Measurements from ENCODE around the gene CELA2A. TPM values are rescaled to one million over a fixed set of nuclear protein-coding genes. Genes with fewer than 3 reads are reported as not detected.
"Not testable (repeated sequence)": the region's sequence is repeated elsewhere in the genome, so short reads cannot be mapped to it uniquely, and the experiment has no call there.

The CELA2A gene
- total RNA-seq, 4 donors from 2014 or later = not detected

DNA sequence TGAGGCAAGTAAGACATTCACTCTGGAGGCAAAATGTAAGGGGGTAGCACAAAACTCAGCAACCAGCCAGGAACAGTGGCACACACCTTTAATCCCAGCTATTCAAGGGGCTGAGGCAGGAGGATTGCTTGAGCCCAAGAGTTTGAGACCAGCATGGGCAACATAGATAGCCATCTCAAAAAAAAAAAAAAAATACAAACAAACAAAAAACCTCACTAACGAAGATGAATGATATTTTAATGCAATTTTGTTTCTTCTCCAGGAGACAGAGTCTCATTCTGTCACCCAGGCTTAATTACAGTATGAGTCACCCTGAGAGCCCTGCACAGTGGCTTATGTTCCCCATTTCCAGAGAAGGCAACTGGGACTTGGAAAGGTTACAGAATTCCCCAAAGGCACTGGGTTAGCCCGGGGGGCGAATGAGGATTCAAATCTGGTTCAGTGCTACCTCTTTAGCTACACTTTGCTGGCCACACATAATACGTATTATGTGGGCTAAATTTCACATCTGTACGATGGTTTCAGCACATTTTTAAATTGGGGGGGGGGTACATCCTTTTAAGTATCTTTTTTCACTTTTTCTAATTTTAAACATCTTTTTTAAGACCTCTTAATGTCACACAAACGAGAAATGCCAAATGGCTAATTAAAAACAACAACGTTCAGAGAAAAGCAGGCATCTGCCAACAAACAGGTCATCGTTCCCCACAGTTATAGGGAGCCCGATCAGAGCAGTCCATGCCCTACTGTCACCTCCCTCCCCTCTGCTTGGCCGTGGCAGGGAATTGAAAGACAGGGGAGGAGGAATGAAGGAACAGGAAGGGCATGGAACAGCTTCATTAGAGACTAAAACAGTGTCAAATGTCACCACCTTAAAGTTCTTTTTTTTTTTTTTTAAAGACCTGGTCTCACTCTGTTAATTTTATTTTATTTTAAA is 3.5 kb downstream of the CELA2A start:
- DNase-seq (ENCODE audit: low spot score in 2 of 2) = no peak
- intact Hi-C loops (cut with DNase I; ENCODE audit: low total_unique reads) = no loop called here
- 39 to 51% methylated on average over 10 of the region's 10 CpGs for WGBS, 2 donors
- H3K4me3 ChIP-seq (ENCODE audit: low read depth, poor library complexity, severe bottlenecking) = no peak overlapping the region
- TF ChIP-seq, protein P1, sequence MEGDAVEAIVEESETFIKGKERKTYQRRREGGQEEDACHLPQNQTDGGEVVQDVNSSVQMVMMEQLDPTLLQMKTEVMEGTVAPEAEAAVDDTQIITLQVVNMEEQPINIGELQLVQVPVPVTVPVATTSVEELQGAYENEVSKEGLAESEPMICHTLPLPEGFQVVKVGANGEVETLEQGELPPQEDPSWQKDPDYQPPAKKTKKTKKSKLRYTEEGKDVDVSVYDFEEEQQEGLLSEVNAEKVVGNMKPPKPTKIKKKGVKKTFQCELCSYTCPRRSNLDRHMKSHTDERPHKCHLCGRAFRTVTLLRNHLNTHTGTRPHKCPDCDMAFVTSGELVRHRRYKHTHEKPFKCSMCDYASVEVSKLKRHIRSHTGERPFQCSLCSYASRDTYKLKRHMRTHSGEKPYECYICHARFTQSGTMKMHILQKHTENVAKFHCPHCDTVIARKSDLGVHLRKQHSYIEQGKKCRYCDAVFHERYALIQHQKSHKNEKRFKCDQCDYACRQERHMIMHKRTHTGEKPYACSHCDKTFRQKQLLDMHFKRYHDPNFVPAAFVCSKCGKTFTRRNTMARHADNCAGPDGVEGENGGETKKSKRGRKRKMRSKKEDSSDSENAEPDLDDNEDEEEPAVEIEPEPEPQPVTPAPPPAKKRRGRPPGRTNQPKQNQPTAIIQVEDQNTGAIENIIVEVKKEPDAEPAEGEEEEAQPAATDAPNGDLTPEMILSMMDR (IDR thresholded peaks at IDR 0.05) = no peak
- no peak for TF ChIP-seq POLR2A (IDR thresholded peaks at IDR 0.05)

GRCh38 chr1:15460708-15461095 is 4.2 kb downstream of the CELA2A start:
- TF ChIP-seq, protein P1 (IDR thresholded peaks at IDR 0.05) = no peak
- no peak for TF ChIP-seq POLR2A (IDR thresholded peaks at IDR 0.05)
- WGBS, 2 donors = 88 to 90% methylated on average over 9 of the region's 9 CpGs
- intact Hi-C loops (cut with DNase I; ENCODE audit: low total_unique reads) = no loop called here
- no peak overlapping the region for H3K4me3 ChIP-seq (ENCODE audit: low read depth, poor library complexity, severe bottlenecking)
- DNase-seq (ENCODE audit: low spot score in 2 of 2) = no peak

DNA sequence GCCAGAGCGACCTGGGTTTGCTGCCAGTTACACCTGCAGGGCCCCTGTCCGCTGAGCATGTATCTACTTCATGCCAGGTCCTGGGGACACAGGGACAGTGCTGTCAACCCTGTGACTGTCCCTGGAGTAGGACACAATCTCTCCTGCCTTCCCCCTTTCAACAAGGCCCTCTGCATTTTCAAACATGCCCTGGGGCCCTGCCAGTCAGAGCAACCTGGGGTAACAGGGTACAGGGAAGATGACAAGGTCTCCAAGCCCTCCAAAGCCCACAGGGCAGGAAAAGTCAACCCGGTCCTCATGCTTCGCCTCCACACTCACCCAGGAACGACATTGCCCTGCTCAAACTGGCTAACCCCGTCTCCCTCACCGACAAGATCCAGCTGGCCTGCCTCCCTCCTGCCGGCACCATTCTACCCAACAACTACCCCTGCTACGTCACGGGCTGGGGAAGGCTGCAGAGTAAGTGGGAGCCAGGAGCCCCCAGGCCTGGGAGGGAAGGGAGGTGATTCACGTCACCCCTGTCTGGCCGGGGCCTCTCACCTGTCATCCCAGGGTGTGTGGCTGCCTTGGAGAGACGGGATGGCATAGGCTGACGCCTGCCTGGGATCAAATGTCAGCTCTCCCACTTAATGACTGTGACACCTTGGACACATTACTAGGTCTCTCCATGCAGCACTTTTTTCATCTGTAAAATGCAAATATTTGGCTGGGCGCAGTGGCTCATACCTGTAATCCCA is 6.7 kb downstream of the CELA2A start:
- H3K4me3 ChIP-seq (ENCODE audit: low read depth, poor library complexity, severe bottlenecking); DNase-seq (ENCODE audit: low spot score in 2 of 2); intact Hi-C loops (cut with DNase I; ENCODE audit: low total_unique reads): not testable (repeated sequence)
- WGBS, 2 donors = 66 to 69% methylated on average over 8 to 15 of the region's 15 CpGs

- DNase-seq (ENCODE audit: low spot score in 2 of 2); intact Hi-C loops (cut with DNase I; ENCODE audit: low total_unique reads); H3K4me3 ChIP-seq (ENCODE audit: low read depth, poor library complexity, severe bottlenecking): not testable (repeated sequence)
- 84 to 87% methylated on average over 5 of the region's 5 CpGs for WGBS, 2 donors
These were observed 7.4 kb downstream of the CELA2A start for GRCh38 chr1:15463926-15464322.

DNA sequence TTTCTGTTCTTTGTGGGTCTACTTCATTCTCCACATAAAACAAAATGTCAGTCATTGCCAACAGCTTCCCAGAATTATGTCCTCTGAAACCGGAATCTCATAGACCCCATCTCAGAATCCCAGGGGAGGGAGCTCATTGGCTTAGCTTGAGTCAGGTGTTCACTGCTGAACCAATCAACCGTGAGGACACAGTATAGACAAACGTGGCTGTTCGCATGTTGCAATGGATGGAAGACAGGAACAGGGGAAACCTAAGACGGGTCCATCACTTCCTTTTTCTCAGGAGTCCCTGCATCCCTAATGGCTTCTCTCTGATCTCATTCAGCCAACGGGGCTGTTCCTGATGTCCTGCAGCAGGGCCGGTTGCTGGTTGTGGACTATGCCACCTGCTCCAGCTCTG is 9.1 kb downstream of the CELA2A start:
- no peak for DNase-seq (ENCODE audit: low spot score in 2 of 2)
- intact Hi-C loops (cut with DNase I; ENCODE audit: low total_unique reads) = no loop called here
- 78 to 81% methylated on average over 7 of the region's 7 CpGs for WGBS, 2 donors
- no peak for TF ChIP-seq POLR2A (IDR thresholded peaks at IDR 0.05)
- TF ChIP-seq, protein P1 (IDR thresholded peaks at IDR 0.05) = no peak
- no peak overlapping the region for H3K4me3 ChIP-seq (ENCODE audit: low read depth, poor library complexity, severe bottlenecking)

DNA sequence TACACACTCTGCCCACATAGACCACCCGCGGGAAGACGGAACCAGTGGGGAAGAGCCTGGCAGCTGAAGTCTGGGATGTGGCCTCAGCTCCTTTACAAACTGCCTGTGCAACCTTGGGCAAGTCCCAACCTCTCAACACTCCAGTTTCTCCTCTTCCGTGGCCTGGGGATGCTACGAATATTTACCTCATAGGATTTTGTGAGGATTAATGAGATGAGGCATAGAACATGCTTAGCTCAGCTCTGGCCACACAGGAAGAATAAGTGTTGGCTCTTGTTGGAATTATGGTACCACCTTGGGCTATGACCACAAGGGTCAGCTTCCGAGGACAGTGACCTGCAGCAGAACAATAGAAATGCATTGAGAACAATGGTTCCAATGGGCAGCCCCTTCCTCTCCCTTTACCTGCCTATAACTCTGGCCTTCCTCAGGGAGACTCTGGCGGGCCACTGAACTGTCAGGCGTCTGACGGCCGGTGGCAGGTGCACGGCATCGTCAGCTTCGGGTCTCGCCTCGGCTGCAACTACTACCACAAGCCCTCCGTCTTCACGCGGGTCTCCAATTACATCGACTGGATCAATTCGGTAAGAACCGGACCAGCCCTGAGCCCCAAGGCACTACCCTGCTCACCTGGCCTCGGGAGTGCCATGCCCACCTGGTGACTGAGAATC is 10.6 kb downstream of the CELA2A start:
- intact Hi-C loops (cut with DNase I; ENCODE audit: low total_unique reads); H3K4me3 ChIP-seq (ENCODE audit: low read depth, poor library complexity, severe bottlenecking); DNase-seq (ENCODE audit: low spot score in 2 of 2): not testable (repeated sequence)
- 85 to 89% methylated on average over 20 to 22 of the region's 22 CpGs for WGBS, 2 donors

GRCh38 chr1:15468145-15468544 is 11.6 kb downstream of the CELA2A start:
- no peak overlapping the region for H3K4me3 ChIP-seq (ENCODE audit: low read depth, poor library complexity, severe bottlenecking)
- no peak for DNase-seq (ENCODE audit: low spot score in 2 of 2)
- TF ChIP-seq POLR2A (IDR thresholded peaks at IDR 0.05) = no peak
- TF ChIP-seq, protein P1 (IDR thresholded peaks at IDR 0.05) = no peak
- intact Hi-C loops (cut with DNase I; ENCODE audit: low total_unique reads) = no loop called here

Measured in lower leg skin (tissue), 4 donors.